HG03460 (cell line): ENCODE data around the gene SNCG.

Experiments used
- ATAC-seq: cut with Tn5 transposase; IDR thresholded peaks from one replicate; pipeline ENCODE4 v1.9.1; 2021; ENCODE audit not compliant: unreplicated experiment

SNCG gene

DNA sequence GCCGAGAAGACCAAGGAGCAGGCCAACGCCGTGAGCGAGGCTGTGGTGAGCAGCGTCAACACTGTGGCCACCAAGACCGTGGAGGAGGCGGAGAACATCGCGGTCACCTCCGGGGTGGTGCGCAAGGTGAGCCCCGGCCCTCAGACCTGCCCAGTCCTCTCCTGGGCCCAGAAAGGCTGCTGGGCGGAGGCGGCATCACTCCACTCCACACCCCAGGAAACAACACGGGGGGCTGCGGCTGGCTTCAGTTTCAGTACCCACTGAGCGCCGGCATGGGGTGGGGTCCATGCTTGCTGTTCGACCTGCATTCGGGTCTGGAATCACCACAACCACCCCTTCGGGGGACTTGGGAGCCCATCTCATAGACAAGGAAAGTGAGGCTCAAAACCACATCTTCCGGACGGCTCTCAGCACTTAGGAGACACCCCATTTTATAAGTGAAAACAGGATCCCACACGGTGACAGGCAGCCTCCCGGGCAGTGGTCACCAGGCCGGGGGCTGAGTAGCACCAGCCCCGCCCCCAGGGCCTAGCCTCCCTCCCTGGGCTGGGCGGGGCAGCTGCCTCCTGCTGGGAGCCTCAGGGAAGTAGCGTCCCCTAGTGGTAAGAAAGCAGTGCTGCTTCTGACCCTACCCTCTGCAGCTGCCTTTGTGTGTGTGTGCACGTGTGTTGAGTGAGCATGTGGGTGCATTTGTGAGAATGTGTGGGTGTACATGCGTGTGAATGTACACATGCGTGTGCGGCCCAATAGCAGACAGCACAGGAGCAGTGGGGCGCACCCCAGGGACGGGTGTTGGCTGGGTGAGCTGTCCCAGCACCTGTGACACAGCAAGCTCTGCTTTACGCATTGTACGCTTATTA is 1.8 kb downstream of the SNCG start:
- peak; percentile 63 for ATAC-seq

DNA sequence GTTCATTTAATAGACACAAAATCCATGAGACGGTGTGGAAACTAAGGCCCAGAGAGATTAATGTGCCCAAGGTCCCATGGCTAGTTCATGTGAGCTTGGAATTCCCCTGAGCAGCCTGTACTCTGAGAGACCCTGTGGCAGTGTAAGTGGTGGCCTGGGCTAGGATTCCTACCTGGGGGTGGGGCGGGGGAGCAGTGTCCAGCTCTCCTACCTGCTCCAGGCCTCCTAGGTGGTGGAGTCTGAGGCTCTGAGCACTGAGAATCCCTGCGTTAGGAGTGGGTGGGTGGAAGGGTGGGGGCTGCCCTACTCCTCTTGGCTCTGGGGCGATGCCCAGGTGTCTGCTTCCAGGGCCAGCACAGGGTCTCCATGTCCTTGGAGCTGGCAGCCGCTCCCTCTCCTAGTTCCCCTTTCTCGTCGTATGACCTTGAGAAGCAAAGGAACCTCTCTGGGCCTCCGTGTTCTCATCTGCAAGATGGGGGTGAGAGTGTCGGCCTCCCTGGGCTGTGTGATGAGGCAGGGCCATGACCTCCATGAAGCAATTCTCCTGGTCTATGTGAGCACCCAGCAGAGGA is 2.5 kb downstream of the SNCG start:
- no peak for ATAC-seq

DNA sequence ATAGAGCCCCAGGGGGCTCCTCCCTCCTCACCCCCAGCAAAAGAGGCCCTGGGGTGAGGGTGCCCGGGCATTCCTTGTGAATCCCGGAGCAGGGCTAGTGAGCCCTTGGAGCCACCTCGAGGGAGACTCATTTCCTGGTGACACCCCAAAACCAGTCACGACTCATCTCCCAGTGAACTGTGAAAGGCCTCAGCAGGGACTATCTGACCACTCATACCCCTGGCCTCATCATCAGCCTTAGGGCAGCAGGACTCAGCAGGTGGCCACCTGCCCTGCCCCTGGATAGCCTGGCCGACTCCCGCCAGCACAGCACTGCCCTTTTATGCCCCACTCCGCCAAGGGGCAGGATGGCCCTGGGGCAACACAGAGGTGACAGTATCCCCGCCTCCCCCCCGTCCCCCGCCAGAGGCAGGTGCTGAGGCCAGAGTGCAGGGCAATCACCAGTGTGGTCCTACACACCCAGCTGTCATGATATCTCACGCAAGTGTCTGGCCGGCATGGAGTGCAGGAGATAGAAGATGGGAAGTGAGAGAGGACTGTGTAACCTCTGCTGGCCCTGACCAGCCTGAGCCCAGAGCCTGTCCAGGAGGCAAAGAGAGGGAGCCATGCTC is 3.2 kb downstream of the SNCG start:
- ATAC-seq, result no peak

DNA sequence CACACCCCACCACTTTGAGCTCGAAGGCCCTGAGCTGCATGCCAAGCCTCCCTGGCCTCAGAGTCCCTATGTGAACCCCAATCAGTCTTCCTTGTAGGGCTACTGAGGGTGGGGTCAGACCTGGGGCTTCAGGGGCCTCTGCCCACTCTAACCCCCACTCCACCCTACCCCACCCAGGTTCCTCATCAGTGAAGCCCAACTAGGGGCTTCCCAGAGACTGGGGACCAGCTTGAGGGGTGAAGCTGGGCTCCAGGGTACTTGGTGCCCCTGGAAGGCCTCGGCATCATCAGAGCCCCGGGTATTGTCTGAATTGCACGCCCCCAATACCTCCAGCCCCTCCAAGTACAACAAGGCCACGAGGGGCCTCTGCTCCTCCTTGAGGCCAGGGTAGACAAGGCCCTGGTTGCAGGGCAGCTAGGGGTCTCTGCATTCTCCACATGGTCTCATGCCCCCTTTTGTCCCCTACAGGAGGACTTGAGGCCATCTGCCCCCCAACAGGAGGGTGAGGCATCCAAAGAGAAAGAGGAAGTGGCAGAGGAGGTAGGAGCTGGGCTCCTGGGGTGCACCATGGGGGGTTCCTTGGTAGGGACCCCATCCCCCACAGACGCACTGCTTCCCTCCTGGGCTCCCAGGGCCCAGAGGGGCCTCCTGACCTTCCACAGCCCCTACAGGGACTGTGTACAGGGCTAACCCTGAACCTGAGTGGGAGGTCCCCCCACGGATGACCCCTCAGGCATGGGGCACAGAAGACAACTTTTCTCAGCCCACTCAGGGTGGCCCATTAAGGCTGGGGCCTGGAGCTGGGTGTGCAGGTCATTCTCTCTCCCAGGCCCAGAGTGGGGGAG is 4.0 kb downstream of the SNCG start:
- no peak for ATAC-seq

DNA sequence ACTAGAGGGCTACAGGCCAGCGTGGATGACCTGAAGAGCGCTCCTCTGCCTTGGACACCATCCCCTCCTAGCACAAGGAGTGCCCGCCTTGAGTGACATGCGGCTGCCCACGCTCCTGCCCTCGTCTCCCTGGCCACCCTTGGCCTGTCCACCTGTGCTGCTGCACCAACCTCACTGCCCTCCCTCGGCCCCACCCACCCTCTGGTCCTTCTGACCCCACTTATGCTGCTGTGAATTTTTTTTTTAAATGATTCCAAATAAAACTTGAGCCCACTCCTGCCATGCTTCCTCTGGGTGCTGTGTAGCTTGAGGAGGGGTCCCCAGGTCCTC is 4.5 kb downstream of the SNCG start:
- no peak for ATAC-seq

DNA sequence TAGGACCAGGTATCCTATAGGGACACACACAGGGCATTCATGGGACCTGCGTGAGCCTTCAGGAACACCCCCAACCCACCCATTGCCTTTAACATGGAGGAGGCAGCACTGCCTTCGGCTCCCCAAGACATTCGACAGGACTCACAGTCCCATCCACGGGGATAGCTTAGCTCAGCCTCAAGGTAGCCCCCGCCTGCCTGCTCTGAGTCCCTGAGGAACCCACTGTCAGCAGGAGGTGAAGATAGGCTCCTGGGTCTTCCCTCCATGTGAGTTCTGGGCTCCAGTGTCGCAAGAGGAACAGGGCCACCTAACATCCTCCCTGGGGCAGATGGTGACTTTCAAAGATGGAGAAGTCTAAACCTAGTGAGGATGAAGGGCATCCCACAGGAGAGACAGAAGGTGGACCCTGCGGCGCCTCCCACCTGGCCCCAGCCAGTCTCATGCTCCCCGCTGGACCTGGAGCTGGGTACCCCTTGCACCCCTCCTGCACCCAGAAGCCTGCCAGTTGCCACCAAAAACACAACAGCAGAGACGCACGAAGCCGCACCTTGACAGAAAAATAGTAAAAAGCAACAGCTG is 5.0 kb downstream of the SNCG start:
- ATAC-seq, result no peak

DNA sequence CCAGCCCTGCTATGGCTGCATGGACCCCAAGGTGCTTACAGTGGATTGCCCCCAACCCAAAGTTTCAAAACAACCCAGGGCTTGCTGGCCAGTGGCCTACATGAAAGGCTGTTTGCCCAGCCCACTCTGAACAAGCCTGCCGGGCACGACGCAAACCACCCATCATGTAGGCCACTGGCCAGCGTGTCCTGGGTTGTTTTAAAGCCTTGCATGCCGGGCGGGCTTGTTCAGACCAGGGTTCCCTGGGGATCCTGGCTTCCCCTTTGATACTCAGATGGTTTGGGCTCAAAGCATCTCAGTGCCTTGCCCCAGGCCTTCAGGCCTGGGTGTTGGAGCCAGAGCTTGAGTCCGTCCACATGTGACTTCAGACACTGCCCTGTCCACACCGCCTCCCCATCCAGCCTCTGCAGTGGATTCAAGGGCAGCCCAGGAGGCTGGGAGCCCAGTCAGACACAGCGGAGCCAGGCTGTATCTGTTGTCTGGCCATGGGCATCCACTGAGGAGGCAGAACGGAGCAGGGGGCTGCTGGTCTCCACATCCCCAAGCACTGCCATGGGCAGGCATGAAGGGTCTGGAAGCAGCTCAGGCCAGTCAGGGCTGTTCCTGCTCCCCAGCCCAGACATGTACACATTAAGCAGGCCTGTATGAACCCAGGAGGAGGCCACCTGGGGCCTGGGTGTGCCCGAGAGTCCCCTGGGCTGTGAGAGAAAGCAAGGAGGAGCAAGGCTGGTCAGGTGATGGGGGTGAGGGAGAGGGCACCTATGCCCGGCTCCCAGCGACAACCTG is 5.9 kb downstream of the SNCG start:
- ATAC-seq, result no peak

DNA sequence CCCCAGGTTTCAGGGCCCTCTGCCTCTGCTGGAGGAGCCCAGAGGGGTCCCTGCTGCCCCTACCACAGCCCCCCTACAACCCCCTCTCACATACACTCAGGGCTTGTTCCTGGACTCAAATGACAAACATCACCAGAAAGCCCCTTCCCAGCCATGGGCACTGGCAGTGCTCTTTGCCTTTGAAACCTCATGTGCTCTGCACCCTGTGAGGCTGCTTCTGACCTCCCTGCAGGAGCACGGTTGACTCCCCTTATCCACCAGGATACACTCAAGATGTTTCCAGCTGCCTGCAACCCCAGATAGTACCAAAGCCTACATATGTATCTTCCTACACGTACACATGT is 6.4 kb downstream of the SNCG start:
- ATAC-seq, result no peak

DNA sequence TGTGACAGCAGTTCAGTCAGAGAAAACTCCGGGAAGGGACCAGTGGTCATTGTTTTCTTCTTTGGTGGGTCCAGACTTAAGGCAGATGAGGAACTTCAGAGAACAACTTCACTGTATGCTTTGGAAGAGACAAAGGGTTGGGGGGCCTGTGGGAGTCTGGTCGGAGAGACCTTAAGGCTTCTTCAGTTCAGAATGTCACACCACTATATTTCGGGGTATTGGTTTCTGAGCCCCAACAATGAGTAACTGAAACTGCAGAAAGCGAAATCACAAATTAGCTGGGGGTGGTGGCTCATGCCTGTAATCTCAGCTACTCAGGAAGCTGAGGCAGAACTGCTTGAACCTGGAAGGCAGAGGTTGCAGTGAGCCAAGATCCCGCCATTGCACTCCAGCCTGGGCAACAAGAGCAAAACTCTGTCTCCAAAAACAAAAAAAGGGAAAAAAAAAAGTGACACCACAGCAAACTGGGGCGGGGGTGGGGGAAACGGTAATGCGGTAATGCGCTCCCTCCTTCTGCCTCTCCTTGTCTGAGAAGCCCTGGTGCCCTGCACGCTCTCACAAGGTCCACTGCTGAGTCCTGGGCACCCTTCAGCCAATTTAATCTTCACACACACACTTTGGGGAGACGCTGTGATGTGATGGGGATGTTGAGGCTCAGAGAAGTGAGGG is 7.7 kb downstream of the SNCG start:
- ATAC-seq, result no peak

DNA sequence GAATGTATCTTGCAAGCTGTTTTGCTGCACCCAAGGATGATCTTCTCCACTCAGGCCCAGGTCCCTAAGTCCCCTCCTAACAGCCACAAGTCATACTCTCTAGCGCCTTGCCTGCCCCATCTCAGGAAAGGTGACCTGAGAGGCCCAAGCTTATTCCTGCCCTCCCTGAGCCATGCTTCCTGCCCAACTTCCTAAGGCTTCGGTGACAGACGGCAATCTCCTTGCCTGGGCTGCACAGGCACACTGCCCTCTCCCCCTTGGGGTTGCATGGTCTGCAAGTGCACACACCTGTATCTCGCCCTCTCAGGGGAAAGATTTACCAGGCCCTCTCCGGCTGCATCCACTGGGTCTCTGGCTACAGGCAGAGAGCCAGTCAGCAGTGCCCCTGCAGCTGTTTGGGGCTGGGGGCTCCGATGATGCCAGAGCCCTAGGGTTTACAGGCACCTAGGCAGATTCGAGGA is 9.1 kb downstream of the SNCG start:
- no peak for ATAC-seq

DNA sequence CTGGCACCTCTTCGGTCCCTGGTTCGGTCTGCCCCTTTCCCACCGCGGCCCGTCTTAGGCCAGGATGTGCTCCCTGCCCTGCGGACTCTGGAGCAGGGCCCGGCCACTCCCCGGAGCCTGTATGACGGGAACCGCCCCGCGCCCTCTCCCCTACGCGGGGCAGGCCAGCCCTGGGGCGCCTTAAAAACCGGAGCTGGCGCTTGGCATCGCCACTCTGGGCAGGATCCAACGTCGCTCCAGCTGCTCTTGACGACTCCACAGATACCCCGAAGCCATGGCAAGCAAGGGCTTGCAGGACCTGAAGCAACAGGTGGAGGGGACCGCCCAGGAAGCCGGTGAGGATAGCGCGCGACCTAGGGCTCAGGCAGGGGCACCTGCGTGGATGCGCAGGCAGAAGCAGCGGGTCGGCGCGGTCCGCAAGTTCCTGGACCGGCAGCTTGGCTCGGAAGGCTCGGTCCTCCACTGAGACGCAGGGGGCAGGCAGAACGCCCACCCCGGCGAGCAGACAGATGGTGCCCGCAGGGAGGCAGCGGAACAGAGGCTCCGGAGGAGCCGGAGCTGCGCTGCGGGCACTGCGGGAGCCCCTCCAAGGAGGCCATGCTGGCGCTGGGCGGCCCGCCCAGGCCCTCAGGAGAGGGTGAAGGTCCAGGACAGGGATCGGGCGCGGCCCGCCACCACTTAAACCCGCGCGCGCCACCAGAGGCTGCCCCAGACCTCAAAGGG is 10.0 kb downstream of the SNCG start, which contains the start of gene ADIRF:
ADIRF (plus strand) TSS at position 212 of the 723 bp plus-strand sequence; CDS start at position 275, 63 bp downstream.
- ATAC-seq, result no peak

DNA sequence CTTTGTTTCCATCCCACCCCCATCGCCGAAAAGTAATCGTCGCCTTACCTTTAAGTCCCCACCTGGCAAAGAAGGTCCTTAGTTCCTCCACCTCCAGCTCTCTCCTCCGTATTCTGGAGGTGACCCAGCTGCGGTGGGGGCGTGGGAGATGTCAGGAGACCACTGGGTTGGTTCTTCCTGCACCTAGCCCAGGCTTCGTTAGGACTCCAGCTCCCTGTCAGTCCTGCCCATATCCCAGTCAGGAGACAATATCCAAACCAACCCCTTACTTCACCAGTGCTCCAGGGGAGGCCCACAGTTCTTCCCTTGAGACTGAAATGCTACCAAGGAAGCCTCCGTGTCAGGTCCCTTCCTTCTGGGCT is 10.6 kb downstream of the SNCG start:
- no peak for ATAC-seq

DNA sequence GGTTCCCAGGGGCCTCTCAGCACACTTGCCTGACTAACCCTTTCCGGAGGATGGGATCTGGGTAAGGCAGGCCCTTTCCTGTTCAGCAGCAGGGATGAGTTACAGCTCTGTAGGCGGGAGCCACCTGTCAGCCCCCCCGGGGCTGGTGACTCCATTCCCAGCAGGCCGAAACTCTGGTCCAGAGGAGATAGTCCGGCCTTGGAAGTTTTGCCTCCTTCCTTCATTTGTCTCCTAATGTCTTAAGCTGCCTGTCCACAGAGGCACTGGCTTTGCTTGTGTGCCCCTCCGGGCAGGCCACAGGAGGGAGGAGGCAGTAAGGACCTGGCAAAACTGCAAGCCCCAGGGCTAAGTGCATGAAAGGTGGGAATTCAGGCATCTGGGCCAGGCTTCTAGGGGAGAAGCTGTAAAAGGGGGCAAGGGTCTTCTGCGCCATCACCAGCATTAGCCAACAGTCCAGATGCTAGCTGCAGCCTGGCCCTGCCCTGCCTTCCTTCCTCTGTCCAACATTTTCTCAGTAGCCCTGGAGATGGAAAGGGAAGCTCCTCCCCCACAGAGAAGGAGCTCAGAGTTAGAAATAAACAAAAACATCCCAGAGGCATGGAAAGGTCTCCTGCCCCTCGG is 11.1 kb downstream of the SNCG start:
- no peak for ATAC-seq

DNA sequence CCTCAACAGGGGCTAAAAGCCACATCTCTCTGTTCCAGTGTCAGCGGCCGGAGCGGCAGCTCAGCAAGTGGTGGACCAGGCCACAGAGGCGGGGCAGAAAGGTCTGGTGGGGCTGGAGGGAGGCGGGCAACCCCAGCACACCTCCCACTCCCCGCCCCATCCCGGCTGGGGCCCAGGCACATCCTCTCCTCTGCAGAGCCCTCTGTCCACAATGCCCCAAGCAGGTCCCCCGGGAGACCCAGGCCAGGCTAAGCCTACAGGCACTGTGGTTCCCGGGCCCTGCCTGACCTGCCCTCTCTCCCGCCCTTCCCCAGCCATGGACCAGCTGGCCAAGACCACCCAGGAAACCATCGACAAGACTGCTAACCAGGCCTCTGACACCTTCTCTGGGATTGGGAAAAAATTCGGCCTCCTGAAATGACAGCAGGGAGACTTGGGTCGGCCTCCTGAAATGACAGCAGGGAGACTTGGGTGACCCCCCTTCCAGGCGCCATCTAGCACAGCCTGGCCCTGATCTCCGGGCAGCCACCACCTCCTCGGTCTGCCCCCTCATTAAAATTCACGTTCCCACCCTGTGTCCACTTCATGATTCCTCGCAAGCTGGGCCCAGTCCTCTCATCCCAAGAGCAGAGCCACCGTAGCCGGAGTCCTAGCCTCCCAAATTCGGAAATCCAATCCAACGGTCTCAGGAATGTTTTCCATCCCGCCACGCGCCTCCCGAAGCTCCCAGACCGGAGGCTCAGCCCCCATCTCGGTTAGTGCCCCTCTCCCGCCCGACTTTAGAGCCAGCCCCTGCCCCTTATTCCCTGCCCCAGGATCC is 12.0 kb downstream of the SNCG start:
- ATAC-seq, result no peak

DNA sequence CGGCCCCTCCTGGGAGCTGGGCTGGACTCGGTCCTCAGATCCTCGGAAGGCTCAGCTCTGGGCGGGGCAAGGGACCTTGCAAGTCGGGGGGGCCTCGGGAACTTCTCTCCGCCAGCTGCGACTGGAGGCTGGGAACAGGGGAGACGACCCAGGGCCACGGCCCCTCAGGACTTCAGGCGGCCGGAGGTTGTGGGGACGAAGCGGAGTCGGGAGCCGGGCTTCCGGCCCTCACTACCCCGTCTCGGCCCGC is 12.5 kb downstream of the SNCG start:
- no peak for ATAC-seq

DNA sequence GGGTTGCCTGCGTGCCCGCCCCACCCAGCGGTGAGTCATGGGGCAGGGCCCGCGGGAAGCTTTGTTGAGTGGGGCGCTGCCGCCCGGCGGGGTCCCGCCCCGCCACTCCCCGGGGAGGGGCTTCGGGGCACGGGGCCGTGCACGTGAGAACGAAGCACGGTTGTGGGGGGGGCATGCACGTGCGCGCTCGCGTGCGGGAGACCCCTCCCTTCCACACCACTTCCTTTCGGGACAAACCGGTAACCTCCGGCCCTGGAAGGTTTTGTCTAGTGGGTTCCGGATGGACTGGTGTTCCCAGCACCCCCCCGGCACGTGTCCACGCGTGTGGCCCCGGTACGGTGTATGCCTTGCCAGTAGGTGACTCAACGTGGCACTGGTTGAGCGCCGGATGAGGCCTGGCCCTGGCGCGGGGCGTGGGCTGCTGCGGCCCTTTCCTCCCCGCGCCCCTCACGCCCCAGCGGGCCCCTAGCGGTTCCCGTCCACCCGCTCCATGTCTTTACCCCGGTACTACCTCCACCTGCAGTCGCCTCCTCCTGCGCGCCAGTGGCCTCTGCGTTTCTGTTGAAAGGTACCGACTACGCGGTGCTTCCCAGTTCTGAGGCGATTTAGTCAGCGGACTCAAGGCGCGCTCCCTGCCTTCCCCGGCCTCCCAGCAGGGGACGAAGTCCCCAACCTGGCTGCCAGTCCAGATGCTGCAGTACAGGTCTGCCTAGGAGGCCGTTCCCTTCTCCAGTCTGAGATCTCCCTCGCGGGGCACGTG is 13.0 kb downstream of the SNCG start:
- peak; percentile 77 for ATAC-seq

DNA sequence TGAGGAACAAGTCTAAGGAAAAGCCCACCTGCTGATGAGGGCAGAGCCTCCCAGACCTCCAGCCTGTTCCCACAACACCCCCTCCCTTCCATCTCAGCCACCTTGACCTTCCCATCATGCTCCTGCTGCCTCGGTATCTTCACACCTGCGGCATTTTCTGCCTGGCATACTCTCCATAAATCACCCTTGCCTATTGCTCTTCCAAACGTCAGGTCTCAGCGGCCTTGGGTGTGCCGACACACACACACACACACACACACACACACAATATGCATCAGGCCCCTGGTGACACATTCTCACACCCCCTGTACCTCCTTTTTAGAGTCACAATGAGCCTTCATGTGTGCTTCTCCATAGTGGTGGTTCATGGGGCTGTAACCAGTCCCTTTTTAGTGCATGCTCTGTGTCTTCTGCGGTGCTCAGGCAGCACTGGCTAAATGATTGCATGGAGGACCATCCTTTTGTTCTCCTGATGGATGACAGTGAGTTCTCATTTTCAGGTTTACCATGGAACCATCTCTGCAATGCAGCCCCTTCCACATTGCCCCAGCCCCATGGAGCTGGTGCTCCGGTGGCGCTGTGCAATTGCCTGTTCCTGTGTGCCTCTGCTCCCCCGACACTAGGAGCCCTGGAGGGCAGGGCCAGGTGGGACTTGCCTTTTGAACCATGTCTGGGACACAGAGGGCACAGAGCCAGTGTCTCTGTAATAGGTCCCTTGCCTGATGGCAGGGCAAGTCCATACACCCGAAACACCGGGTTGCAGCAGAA is 14.4 kb downstream of the SNCG start:
- ATAC-seq, result no peak
